ENCODE measurements around the gene TMEM60.

GRCh38 chr7:77827999-77828398 is 29.8 kb upstream of the TMEM60 start:
- no peak for TF ChIP-seq EP300 (IDR thresholded peaks at IDR 0.05)
- TF ChIP-seq CTCF (IDR thresholded peaks at IDR 0.05), result no peak
- TF ChIP-seq POLR2A (IDR thresholded peaks at IDR 0.05), result no peak

All from tibial nerve (tissue), 4 donors.